Kidney glomerular epithelial cell (primary cell): ENCODE data around the gene ERRFI1.

Source experiments
- DNase-seq: peaks from one replicate; lab custom pipeline; 2025; lab: John Stamatoyannopoulos, UW

ERRFI1 gene

DNA sequence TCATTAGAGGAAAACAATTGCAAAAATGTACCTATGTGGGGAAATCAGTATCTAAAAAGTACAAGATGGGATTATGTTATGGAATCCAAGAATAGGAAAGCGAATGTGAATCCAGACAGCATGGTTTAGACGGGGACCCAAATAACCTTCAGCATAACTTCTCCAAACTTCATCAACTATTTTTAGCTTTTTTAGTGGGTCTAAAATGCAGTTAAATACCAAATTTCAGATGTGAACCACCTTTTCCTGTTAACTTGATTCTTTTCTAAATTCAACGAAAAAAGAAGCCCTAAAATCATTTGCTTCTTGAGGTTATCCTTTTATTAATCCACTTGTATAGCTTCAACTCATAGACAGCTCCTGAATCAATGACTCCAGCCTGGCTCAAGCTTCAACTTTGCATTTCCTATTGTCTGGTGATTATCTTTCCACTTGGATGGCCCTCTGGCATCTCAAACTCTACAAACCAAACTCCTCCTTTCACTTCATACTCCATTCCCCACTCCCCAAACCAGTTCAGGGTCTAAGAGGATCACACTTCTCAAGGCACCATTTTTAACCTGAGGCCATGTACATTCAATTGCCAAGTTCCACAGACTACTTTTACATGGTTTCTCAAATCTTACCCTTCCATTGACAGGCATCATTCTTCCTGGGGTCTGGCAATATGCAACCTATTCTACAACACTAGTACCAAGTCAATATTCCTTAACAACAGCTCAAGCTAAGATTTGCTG is 7.4 kb downstream of the ERRFI1 start:
- peak; percentile 62 for DNase-seq

DNA sequence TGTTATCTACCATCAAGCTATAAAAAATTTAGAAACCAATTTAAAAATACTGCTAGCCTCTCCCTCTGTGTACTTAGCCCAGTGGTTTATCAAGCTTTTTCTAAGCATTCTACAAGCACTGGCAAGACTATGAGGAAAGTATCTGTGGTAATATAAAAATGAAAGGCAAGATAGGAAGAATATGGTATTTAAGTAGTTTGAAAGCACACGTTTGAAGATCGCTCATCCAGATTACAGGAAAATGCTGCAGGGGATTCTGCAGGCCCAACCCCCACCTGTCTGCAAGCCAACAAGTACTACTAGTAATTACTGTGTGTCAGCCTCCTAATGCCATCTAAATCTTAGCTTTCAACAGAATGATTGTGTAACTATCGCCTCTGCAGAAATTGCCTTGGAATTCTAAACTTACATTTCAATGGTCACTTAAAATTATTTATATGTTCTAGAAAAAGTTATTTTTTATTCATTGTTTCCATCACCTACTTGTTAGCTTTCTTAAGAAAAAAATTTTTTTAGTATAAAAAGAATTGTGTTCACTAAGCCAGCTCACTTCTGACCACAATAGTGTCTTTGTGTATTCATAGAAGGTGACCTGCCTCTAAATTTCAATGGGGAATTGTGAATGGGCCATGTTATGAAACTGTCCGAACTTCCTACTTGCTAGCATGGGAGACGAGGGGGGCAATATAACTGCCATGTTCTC is 8.5 kb downstream of the ERRFI1 start:
- DNase-seq: peak; percentile 15

DNA sequence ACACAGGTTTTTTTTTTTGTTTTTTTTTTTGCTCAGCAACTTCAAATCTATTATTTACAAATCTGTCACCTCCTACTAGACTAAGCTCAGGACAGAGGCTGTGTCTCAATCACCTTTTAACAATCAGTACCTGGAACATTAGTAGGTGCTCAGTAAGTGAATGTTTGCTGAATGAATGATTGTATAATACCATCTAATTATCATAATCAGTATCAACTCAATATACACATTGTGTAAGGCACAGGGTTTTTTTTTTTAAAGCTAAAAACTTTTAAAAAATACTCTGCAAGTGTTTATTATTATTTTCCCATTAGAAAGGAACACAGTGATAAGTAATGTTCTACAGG is 9.2 kb downstream of the ERRFI1 start:
- DNase-seq: no peak

DNA sequence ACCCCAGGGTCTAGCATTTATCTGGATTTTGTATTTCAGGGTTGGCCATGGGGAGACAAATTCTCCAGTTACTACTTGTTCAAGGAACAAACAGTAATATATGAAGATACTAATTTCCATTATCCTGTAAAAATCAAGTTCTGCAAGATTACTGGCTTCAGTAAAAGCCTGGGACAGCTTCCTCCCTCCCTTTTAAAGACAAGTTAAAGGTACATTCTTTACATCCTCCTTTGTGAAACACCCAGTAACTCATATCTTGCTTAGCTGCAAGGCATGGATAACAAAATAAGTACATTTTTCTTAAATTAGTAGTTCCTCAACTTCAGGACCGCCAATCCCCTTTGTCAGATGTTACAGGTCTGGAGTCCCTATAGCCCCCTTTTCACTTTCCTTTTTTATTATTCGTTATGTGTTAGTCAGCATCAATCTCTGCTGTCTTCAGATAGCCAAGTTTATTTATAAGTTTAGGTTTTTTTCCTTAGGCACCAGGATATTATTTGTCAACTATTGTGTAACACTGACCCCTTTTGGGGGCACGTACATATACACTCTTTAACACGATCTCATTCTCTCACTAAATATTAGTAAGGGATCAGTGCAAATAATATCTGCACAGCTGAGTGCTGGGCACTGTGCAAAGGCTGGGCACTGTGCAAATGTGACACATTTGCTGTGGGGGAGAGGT is 9.8 kb downstream of the ERRFI1 start:
- no peak for DNase-seq

DNA sequence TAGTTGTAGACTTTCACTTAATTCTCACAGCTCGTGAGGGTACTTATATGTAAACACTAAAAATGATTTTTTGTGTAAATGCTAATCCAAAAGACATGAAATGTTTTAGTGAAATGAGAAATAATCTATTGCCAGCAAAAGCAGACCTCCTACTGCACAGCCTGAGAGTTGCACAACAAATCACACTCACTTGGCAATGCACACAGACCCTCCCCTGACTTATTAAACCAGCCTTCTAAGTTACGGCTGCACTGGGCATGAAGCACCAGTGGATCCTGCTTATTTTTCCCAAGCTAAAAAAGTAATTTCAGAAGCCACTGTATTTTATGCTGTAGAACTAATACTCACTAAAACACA is 10.3 kb downstream of the ERRFI1 start:
- peak; percentile 15 for DNase-seq

DNA sequence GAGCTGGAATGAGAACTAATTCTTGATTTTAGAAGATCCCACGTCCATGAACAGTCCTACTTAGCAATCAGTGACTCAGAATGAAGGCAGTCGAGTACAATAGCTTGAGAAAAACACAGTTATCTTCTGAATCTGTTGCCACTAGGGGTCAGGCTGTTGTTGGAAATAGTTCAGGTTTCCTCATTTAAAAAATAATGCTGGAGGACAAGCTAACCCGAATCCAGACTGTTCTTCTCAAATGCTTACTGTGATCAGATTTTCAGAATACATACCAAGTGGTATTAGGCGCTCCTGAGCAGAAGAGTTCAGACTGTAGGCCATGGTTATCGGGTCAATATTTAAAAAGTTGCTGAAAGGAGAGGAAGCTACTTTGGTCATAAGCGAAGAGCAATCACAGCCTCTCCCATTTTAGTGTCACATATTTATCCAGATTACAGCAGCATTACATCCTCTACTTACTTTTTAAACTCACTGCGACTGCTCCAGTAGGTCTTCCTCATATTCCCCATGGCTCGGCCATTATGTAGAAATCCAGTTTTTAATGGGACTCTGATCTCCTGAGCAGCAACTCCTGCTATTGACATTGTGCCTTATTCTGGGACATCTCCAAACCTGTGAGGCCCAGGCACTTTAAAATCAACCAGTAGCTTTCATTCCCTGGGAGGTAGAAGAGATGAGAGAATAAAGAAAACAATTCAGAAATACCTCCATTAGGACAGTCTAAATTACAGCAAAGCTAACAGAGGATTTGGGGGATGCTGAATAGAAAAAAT is 10.9 kb downstream of the ERRFI1 start:
- peak; percentile 73 for DNase-seq

DNA sequence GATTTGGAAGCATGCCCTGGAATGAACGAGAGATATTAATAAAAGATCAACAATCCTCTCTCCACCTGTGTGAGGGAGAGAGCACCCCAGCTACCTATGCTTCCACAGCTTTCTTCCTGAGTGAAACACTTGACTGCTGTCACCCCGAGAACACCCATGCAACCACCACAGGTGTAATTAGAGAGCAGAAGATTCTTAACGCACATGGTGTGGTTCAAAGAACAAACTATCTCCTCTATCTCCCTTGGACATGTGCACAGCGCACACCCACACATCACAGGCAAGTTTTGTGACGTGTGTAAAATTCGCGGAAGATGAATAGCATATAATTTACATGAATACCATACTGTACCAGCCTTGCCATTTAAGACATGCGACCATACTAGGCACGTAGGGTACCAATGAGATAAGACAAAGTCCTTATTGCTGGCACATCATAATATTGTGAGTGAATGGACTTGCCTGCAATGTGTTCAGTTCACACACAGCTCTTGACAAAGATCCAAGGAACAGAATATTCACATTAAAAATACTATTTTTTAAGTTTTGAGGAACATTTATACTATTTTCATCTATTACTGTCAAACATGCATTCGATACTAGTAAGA is 11.6 kb downstream of the ERRFI1 start:
- no peak for DNase-seq

DNA sequence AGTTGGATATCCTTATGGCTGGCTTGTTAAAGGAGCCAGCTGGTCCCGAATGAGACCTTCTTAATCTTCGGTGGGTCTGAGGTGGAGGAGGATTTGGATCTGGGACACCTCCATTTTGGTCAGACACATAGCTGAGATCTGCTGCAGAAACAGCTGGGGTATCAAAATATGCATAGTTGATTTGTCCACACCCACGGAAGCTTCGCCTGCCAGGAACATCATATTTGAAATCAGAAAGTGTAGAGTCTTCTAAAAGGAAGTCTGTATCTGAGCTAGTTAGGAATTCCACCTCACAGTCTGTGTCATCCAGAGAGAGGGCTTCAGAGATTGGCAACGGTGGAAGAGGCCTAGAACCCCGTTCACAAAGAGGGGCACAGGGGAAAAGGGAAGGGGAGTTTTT is 12.3 kb downstream of the ERRFI1 start:
- no peak for DNase-seq

DNA sequence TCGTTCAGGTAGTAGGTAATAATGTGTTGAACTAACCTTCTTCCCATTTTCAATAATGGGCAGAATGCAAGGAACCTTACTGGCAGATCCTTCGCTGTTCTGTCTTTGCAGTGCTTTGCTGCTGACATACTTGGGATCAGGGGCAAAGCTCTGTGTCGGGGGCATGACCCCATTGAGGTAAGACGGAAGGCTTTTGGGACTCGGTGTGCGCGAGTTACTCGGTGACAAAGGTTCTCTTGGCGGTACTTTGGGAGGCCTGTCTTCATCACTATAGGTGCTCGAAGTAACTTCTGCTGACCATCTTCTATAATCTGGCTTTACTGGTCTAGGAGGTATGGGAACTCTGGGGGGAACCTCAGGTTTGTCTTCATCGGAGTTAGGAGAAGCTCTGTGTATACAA is 12.7 kb downstream of the ERRFI1 start:
- DNase-seq: no peak

DNA sequence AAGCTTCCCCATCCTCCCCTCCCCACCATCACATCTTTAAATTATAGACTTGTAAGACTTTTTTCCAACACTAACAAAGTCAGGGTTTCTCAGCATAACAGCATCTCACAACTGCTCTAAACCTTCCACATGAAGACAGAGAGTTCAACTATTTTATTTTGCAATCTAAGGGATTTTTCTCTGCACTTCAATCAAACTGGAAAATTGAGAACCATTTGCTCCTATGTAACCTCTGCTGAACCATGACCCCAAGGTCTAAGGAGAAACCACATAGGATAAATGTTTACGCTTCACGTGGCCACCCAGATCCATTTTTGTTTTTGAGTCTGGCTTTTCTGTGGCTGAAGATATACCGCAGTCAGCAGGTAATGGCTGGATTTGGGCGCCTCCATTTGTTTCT is 13.2 kb downstream of the ERRFI1 start:
- no peak for DNase-seq

DNA sequence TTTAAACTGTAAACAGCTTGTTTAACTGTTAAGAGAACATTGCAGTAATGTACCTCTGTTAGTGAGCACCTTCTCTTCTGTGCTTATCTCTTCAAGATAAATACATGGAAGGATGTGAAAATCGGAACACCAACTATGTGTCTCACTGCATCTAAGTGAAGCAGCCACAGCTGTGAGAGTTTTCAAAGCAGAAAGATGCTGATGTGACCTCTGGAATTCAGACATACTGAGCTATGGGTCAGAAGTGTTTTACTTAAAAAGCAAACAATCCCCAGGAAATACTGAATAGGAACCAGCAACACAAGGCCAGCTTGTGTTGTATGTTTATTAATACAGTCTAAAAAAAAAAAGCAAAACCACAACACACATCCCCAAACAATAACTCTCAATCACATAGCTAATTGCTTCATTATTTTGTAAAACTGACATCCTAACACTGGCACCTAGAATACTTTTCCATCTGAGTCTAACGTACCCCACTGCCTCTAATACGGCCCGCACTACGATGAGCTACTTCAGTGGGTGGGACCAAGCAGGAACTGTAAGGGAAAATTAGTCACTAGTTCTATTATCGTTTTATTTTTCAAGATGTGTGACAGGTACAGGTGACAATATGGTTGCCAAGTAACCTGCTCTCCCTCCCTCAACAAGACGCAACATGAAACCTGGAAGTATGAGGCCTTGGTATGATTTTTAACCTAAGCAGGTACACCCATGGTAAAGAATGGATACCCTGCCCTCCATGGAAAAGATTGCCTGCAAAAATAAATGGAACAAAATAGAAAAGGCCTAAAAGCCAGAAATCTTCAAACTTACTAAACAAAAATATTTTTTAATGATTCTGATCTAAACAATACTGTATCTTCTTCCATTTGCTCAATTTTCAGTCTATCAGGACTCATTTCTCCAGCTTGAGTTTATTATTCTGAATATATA is 13.9 kb downstream of the ERRFI1 start:
- no peak for DNase-seq

DNA sequence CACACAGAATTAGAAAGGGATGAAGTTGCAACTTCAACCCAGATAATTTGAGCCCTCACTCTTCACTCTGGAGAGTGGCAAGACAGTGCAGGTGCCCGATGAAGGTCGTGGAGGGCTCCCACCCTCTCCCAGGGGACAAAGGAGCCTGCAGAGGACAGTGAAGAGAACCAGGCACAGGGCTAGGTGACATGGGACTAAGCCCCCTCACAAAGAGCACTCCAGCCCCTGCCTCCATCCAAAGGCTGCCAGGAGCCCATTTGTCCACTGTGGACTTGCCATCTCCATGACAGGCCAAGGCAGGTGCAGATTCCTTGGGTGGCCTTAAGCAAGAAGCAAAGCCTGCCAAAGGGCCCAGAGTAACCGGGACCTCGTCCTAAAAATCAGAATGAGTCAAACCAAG is 15.1 kb downstream of the ERRFI1 start:
- DNase-seq: no peak

DNA sequence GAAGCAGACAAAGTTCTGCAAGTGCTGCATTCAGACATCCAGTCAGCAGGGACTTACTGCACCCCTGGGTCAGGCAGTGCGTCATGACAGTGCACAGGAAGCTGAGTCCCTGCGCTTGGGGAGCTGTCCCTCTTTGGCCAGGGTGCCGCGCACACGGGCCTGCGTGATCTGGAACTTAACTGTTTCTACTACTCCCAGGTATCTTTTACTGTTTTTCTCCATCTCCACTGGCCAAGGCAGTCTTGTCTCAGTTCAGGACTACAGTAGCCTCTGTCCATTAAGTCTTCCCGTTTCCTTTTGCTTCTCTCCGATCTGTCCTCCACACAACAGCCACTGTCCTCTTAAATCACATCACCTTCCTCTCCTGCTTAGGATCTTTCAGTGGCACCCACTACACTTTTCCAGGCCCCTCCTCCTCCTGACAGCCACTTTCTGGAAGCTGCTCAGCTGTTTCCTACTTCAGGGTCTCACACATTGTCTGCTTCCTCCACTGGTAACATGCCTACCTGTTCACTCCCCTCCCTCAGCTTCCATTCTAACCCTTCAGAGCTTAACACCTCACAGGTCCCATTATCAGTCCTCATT is 15.9 kb downstream of the ERRFI1 start:
- no peak for DNase-seq

DNA sequence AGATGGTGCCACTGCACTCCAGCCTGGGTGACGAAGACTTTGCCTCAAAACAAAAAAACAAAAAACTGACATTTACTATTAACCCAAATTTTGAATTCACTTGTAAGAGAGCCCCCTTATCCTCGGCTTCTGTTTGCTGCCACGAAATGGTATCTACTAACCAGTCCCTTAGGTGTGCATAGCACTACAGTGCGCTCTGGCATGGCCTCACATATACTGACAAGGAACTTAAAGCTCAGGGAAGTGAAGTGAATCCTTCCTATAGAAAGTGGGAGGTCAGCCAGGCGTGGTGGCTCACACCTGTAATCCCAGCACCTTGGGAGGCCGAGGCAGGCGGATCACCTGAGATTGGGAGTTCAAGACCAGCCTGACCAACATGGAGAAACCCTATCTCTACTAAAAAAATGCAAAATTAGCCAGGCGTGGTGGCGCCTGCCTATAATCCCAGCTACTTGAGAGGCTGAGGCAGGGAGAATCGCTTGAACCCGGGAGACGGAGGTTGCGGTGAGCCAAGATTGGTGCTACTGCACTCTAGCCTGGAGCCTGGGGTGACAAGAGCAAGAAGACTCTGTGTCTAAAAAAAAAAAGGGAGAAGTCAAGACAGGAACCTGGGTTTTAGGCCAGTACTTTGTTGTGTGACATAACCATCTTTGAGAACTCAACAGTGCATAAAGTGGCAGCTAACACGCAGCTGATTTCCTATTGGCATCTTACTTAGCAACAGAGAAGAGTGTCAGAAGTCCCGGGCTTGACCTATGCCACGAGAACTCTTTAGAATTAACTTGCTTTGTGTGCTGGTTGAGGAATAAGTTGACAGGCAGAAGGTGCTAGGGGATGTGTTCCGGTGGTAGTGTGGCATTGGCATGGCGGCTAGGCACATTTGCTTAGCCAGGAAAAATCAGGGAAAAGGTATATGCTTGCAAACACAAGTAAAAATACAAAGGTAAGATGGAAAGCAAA is 16.8 kb downstream of the ERRFI1 start:
- DNase-seq: no peak

DNA sequence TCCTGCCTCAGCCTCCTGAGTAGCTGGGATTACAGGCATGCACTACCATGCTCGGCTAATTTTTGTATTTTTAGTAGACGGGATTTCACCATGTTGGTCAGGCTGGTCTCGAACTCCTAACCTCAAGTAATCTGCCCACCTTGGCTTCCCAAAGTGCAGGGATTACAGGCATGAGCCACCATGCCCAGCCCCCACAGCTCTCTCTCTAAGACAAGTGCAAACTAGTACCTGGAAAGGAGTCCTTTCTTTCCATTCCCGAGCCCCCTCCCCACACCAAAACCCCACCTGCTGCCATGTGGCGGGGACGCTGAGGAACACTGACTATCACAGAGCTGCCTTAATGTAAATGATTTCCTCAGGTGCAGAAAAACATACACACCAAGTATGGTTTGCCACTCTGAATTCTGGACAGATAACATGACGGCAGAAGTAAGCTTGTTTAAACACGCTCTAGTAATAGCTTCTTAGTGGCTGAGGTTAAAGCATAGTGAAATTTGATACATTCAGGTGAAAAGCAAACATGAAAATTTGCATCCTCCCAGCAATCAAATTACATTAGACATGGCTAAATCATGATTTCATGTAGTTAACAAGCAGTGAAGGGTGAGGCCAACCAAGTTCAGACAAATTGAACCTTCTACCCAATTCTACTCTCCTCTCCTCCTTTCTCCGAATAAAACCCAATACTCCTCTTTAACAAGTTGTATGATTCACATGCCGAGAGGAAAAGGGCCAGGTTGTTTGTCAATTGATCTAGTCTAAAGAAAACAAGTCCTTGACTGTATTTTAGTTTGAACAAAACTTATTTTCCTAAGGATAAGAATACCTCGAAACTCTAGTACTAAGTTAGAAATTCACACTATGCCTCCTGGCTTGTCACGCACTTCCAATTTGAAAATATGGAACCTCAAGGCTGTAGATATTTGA is 19.8 kb downstream of the ERRFI1 start:
- no peak for DNase-seq

DNA sequence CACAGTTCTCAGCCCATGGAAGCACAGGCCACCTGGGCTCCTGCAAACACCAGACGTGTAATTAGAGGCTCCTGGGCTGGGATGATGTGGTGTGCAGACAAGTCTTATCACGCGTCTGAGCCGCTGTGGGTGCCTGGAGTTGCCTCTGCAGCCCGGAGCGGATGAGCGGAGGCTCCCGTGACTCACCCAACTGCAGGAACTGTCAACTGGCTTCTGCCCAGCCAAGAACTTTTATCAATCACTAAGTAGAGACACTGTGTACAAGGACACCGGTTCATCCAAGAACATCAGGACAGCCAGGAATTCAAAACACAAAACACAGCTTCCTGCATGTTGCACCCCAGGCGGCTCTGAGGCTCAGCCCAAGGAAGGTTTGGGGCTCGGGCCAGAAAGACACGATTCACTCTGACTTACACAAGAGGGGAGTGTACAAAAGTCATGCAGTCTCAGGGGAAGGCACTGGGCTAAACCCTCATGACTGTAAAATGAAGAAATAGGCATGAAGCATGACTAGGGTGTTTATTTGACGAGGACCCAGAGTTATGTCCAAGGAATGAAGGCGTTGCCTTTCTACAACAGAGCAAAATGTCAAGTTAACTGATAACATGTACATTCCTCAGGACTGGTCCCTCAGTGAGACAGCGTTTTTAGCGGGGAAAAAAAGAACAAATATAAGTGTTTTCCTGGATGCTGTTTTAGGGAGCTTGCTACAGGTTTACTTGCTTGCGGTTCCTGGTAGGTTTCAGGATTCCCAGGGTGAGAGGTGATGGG is 21.1 kb downstream of the ERRFI1 start:
- peak; percentile 68 for DNase-seq

DNA sequence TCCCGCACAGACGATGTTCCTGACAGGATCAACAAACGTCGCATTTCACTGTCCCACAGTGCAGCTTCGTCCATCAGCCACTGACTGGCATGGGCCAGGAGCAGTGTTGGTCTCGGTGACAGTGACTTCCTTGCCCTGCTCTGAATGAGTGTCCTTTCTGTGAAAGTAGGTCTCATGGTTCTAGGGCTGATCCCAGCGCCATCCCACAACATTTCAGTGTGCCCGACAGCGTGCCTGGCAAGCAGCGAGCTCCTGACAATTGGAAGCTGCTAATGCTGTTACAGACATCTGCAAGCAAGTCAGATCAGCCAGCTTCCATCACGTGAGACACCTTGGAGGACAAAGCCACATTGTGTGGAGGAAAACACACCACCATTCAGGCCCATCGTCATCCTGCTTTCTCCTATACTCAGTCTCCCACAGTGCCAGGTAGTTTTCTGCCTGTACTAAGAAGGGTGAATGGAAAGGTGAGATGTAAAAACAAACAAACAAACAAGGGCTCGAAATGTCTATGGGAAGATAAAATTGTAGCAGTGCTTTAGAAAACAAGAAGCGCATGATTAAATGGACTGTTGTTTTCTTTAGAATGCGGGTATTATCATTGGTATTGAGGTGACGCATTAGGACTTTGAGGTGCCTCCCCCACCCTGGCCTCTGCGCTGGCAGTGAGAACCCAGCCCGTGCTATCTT is 21.9 kb downstream of the ERRFI1 start:
- DNase-seq: no peak
